SH-SY5Y (cell line): ENCODE measurements around the gene MSL1.

Experiments used
- GATA2 ChIP-seq: IDR thresholded peaks from 2 replicates; pipeline ENCODE4 v1.6.1; 2011; ENCODE audit warnings: mild to moderate bottlenecking, low read depth, low read length
- GATA3 ChIP-seq: IDR thresholded peaks from 2 replicates; pipeline ENCODE4 v1.6.1; 2011; ENCODE audit warnings: low read depth, mild to moderate bottlenecking, low read length, moderate library complexity

The MSL1 gene

GRCh38 chr17:40158438-40159013 is 36.8 kb downstream of the MSL1 start:
- TF ChIP-seq GATA2, result no peak
- no peak for TF ChIP-seq GATA3

DNA sequence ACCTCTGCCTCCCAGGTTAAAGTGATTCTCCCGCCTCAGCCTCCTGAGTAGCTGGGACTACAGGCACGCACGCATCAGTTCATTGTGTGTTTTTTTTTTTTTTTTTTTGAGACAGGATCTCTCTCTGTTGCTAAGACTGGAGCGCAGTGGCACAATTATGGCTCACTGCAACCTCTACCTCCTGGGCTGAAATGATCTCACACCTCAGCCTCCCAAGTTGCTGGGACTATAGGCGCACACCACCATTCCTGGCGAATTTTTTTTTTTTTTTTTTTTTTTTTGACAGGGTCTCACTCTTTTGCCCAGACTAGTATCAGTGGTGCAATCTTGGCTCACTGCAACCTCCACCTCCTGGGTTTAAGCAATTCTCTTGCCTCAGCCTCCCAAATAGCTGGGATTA is 37.7 kb downstream of the MSL1 start:
- TF ChIP-seq GATA2 (no peak), GATA3 (no peak)

- TF ChIP-seq GATA3, result no peak
Observed at GRCh38 chr17:40167685-40168261, 46.0 kb downstream of the MSL1 start.

DNA sequence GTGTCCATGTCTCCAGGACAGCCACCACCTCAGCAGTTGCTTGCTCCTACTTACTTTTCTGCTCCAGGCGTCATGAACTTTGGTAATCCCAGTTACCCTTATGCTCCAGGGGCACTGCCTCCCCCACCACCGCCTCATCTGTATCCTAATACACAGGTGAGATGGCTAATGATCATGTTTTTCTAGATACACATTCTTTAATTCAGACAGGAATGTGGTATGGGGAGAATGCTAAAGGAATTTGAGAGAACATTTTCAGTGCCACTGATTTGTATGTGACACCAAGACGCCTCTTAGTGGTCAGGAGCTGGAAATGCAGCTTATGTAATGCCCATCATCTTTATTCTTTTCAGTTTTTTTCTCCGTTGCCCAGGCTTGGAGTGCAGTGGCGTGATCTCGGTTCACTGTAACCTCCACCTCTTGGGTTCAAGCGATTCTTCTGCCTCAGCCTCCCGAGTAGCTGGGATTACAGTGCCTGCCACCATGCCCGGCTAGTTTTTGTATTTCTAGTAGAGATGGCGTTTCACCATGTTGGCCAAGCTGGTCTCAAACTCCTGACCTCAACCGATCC is 46.6 kb downstream of the MSL1 start:
- TF ChIP-seq GATA2 (no peak), GATA3 (no peak)

DNA sequence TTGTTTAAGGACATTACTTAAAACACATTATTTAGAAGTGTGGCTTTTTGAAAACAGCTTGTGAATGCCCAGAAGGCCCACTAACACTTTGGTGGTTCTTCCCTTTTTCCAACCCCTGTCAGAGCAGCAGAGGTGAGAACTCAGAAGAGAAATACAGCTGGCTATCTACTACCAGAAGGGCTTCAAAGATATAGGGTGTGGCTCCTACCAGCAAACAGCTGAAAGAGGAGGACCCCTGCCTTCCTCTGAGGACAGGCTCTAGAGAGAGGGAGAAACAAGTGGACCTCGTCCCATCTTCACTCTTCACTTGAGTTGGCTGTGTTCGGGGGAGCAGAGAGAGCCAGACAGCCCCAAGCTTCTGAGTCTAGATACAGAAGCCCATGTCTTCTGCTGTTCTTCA is 48.6 kb downstream of the MSL1 start:
- TF ChIP-seq GATA3 (no peak), GATA2 (no peak)

DNA sequence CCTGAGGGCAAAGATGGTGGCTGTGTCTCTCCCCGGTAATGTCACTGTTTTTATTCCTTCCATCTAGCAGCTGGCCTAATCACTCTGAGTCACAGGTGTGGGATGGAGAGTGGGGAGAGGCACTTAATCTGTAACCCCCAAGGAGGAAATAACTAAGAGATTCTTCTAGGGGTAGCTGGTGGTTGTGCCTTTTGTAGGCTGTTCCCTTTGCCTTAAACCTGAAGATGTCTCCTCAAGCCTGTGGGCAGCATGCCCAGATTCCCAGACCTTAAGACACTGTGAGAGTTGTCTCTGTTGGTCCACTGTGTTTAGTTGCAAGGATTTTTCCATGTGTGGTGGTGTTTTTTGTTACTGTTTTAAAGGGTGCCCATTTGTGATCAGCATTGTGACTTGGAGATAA is 50.0 kb downstream of the MSL1 start:
- TF ChIP-seq GATA2, result no peak
- TF ChIP-seq GATA3, result no peak

- TF ChIP-seq GATA3, result no peak
- TF ChIP-seq GATA2, result no peak
Observed at GRCh38 chr17:40173091-40173777, 51.5 kb downstream of the MSL1 start.

GRCh38 chr17:40173778-40174135 is 52.0 kb downstream of the MSL1 start:
- TF ChIP-seq GATA3 (no peak), GATA2 (no peak)

- TF ChIP-seq GATA3 (no peak), GATA2 (no peak)
Observed at GRCh38 chr17:40174514-40174913, 52.7 kb downstream of the MSL1 start.

- TF ChIP-seq GATA3 (no peak), GATA2 (no peak)
Observed at GRCh38 chr17:40175928-40176753, 54.4 kb downstream of the MSL1 start.

DNA sequence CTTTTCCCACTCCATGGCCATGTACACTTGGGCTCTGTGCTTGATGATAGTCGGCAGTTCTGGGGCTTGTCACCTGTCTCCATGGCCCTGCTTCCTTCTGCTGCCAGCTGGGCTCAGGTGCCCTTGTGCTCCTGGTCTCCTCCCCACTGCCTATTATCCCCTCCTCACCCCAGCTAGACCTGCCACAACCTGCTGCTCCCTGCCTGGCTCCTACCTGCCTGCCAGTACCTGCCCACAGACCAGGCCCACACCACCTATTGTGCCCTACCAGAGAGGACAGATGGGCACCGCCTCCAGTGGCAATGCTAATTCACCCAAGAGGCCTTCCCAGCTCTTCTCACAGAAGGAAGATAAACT is 55.0 kb downstream of the MSL1 start:
- TF ChIP-seq GATA2 (no peak), GATA3 (no peak)

DNA sequence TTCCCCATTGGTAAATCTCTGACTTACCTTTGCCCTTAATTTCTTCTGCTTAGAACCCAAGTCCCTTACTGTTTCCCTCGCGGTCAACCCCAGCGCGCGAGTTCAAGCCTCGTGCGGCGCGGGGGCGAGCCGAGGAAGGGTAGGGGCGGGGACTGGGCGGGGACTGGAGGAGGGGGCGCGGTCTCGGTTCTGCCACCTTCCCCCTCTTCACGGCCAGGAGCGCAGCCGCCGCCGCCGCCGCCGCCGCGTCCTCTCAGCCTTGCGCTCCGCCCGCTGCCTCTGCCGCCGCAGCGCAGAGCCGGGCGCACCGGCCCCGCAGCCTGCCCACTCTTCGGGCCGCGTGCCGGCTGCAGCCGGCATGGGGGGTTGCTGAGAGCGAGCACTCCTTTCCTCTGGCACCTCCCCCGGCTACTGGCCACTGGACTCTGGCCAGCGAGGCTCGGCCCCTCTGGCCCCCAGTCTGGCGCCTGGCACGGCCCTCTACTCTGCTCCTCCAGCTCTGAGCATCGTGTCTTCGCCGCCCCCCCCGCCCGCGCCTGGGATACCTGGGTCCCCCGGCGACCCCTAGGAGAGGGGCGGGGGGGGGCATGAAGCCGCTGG is 55.6 kb downstream of the MSL1 start, which contains the start of gene RAPGEFL1:
Gene RAPGEFL1 (plus strand): TSS at position 196 of the 600 bp plus-strand sequence. CDS start 392 bp downstream, at position 588.
- TF ChIP-seq GATA3 (no peak), GATA2 (no peak)

- TF ChIP-seq GATA2 (no peak), GATA3 (no peak)
Observed at GRCh38 chr17:40178021-40178601, 56.3 kb downstream of the MSL1 start.
